ENCODE measurements around the gene TEKT4.

DNA sequence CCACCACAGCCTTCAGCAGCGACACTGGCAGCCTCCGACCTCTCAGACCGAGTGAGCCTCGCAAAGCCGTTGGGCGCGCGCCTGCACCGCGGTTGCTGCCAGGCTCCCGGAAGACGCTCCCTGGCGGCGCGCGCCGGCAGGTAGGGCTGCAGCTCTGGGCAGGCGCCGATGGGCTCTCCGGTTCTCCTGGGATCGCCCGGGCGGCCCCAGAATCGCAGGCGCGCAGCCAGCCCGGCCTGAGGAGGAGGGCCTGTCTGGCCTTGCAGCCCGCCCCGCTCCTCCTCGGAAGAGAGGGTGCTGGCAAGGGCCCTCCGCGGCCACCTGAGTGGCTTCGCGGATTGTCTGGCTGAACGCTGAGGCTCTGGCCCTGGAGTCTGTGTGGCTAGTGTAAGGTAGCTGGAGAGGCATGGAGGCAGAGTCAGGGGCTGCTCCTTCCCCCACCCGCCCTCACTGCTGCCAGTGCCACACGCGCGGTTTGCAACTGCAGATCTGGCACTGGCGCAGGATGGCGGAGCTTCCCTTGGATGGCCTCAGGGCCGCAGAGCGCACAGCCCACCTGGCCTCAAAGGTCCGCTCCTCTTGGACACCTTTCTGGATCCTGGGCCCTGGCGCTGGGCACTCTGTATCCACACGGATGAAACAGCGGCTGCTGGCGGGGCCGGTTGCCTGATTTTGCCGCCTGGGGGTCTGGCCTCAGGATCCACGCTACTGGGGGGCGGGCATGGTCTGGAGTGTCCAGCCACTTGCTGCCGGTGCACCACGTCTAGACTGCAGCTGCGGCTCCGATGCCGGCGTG lies 13.7 kb upstream of the TEKT4 start:
- TF ChIP-seq POLR2A (IDR thresholded peaks at IDR 0.05) = peak in 1 of 2 donors; percentile 55
- TF ChIP-seq, protein P1, sequence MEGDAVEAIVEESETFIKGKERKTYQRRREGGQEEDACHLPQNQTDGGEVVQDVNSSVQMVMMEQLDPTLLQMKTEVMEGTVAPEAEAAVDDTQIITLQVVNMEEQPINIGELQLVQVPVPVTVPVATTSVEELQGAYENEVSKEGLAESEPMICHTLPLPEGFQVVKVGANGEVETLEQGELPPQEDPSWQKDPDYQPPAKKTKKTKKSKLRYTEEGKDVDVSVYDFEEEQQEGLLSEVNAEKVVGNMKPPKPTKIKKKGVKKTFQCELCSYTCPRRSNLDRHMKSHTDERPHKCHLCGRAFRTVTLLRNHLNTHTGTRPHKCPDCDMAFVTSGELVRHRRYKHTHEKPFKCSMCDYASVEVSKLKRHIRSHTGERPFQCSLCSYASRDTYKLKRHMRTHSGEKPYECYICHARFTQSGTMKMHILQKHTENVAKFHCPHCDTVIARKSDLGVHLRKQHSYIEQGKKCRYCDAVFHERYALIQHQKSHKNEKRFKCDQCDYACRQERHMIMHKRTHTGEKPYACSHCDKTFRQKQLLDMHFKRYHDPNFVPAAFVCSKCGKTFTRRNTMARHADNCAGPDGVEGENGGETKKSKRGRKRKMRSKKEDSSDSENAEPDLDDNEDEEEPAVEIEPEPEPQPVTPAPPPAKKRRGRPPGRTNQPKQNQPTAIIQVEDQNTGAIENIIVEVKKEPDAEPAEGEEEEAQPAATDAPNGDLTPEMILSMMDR (IDR thresholded peaks at IDR 0.05) = peak in 1 of 6 experiments; percentile 27

Data from thyroid gland (tissue), 4 donors.